HG03378 (cell line): ENCODE measurements around the gene RER1.

Source experiments
- ATAC-seq: cut with Tn5 transposase; IDR thresholded peaks from one replicate; pipeline ENCODE4 v1.9.1; 2021; ENCODE audit warnings: mild to moderate bottlenecking, moderate library complexity; ENCODE audit not compliant: unreplicated experiment

Gene RER1

GRCh38 chr1:2405588-2406295 lies 14.1 kb downstream of the RER1 start:
- no peak for ATAC-seq

DNA sequence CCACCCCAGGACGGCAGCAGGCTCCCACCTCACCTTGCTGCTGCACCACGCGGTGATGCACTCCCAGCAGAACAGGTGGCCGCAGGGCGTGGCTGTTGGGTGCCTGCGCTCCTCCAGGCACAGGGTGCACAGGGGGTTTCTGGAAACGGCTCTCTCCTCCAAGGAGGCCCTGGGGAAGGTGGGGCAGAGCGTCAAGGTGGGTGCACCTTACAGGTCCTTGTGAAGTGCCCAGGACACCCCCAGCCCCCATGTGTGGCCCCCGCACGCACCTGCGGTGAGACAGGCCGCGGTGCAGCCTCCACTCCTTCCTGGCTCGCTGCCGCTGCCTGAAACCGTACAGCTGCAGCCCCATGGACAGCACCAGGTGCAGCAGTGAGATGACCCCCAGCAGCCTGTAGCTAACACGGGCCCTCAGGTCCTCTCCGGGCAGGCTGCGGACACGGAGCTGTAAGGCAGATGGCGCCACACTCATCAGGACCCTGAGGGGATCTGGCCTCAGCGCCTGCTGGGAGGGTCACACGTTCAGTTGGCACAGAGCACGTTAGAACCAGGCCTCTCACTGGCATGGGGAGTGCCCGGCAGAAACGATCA lies 14.9 kb downstream of the RER1 start:
- ATAC-seq, result no peak

DNA sequence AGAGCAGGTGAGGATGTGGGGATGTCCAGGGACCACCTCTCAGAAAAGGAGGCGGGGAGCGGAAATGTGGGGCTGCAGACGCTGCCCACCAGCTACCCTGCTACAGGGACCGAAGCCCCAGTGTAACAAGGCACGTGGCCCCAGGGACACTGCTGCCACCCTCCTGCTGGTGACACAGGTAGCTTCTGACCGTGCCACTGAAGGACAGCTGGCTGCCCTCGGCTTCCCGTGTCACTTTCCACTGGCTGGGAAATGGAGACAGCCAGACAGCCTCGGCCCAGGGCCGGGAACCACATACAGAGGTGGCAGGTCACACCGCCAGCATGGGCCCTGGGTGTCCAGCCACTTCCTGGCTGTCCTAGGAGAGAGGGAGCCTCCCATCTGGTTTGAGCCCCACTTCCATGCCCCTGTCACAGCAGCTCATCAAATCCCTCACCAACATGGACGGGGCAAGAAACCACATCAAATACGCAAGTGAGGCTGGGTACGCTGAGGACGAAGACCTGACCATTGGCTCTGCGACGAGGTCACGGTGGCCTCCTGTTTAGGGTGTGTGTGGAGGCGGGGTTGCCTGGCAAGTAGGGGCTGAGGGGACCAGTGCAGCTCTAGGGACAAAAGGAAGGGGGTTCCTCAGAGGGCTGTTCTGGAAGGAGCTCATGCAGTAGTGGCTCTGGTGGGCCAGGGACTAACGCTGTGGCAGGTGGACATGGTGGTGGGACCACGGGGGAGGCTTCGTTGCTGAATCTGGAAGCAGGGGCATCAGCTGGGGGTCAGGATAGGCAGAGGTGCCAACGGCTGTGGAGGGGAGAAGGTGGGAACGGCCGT lies 15.7 kb downstream of the RER1 start:
- ATAC-seq, result no peak

- ATAC-seq, result no peak
Measured at GRCh38 chr1:2407991-2408275, 16.3 kb downstream of the RER1 start.

DNA sequence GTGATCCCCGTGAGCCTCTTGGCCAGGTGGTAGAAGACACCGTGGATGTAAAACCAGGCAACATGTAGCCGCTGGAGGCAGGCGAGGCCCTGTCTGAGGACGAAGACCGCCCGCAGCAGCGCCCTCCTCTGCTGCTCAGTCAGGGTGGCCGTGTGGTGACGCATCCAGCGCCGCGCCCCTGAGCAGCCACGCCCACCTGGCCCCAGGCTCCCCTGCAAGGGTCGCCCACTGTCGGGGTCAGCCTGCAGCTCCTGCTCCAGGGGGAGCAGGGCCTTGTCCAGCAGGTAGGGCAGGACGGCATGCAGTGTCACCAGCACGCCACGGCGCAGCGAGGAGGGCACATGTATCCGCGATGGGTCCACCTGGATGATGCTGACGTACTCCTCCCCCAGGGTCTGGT lies 16.8 kb downstream of the RER1 start:
- ATAC-seq, result no peak

DNA sequence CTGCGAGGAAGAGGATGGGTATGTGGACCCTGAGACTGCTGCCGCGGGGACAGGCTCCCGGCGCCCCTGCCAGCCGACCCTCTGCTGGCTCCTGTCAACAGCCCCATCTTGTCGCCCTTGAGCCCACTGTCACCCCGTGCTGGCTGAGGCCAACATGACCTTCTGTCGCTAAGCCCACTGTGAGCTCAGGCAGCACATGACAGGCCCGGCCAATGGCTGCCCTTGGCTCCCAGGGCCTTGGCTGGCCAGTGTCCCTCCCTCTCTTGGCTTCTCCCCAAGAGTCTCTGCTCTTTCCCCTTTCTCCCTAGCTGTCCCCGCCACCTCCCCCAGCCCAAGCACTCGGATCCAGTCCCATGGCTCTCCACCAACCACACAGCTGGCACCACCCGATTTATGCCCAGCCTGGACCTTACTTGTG lies 17.2 kb downstream of the RER1 start:
- ATAC-seq, result no peak

- ATAC-seq, result no peak
Measured at GRCh38 chr1:2409745-2410144, 18.1 kb downstream of the RER1 start.

DNA sequence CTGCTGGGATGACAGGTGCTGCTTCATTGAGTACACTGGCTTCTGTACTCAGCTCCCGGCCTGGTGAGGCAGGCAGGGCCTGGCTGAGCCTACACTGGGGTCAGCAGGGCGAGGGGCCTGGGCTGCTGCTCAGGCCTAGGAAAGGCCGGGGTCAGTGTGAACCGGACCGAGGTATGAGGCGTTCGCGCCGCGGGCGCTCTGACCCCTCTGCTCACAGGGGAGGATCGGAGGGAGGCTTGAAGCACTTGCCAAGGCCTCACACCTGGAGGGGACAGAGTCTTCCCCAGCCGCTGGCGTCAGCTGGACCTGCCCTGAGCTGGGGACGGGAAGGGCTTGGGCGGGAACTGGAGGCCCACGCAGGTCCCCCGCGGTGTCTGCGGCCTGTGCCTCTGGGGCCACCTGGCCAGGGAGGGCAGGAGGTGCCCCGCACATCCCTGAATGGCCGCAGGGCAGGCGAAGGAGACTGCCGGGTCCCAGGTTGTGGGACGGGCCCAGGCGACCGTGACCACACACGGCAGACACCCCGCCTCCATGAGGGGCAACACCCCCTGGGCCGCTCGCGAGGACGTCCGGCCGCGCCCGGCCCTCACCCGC lies 20.3 kb downstream of the RER1 start:
- ATAC-seq, result peak; percentile 14

DNA sequence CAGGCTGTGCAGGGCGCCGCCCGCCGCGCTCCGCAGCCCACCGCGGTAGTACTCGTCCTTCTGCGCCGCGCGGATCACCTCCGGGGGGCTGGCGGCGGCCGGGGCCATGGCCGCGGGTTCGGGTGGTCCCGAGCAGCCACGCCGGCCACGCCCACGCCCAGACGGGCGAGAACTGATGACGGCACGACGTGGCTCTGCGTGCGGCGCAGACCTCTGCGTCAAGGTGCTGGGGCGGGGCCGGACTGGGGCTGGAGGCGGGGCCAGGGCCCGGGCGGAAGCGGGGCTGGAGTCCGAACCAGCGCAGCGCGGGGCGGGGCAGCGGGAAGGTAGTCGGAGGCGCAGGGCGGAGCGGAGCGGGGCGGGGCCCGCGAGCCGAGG lies 20.7 kb downstream of the RER1 start, which contains the start of gene PEX10:
Gene PEX10 (minus strand): TSS at position 170 of the 378 bp plus-strand sequence. CDS start 62 bp downstream, at position 108.
- peak; percentile 56 for ATAC-seq

GRCh38 chr1:2412773-2413494 lies 21.3 kb downstream of the RER1 start:
- peak; percentile 8 for ATAC-seq

GRCh38 chr1:2413495-2414296 lies 22.1 kb downstream of the RER1 start:
- no peak for ATAC-seq

GRCh38 chr1:2414297-2414958 lies 22.8 kb downstream of the RER1 start:
- no peak for ATAC-seq

DNA sequence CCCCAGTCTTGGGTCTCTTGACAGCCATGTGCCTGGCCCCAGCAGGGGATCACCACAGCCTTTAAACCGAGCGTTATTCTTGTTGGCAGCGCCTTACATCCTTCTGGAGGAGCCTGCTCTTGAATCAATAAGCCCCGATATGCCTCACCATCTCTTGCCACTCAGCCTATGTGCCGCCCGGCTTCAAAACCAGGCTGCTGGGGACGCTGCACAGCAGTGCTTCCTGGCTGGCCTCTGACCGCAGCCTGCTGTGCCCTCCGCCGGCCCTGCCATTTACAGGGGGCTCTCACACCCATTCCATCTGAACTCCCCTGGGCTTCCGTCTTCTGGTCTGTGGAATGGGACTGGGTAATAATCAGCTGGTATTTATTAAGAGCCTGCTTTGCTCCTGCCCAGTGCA lies 23.7 kb downstream of the RER1 start:
- no peak for ATAC-seq

GRCh38 chr1:2415801-2416208 lies 24.2 kb downstream of the RER1 start:
- ATAC-seq, result no peak

DNA sequence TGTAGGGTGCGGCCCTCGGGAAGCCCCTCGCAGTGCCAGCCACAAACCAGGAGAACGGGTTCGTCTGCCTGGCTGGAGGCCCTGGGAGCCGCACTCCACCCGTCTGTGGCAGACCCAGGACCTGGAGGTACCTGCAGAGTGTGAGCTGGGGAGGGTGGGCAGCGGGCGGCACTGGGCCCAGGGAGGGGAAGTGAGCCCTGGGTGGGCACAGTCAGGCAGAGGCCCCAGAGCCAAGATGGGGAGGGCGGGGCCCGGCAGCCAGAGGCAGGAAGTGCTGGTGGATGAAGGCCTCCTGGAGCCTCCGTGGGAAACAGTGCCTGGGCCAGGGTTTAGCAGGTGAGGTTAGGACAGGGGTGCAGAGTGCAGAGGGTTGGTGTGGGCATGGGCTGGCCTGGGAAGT lies 24.8 kb downstream of the RER1 start:
- ATAC-seq, result no peak

DNA sequence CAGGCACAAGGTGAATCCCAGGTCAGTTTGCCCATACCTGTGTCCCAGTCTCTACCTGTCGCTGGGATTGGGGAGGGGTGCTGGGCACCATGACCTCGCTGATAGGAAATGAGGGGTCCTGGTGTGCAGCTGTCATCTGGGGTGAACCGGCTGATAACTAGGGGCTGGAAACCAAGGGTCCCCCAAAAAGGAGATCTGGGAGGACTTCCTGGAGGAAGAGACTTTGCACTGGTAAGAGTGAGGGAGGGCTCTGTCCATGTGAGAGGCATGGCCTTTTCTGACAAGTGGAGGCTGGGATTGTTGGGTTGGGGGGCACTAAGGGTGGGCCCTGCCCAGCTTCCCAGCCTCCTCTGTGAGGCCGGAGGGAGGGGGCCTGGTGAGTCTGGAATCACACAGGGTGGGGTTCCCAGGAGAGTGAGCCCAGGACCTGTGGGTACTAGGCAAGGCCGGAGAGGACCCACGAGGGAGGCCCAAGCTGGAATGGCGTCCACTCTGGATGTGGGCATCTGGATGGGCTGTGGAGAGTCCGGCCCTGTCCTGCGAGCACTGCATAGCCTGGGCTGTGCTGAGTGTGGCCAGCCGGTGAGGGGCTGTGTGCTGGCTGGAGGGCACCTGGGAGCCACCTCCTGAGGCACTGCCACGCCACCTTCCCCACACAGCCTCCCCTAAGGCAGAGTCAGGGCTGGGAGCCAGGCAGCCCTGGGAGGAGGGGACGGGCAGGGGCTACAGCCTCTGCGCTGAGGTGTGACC lies 25.6 kb downstream of the RER1 start:
- no peak for ATAC-seq

DNA sequence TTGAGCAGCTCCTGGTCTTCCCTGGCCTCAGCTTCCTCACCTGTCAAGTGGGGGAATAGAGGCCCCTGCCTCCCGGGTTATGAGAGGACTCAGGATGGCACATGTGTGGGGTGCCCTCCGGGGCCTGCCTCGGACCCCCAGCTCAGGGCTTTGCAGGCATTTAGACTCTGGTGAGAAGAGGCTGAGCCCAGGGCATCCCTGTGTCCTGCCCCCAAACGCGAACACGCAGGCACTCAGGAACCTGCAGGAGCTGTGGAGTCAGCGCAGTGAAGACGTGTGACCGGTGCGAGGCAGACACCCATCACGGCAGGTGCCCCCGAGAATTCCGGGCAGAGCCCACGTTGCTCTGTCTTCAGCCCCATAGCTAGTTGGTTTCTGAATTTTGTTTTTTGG lies 26.2 kb downstream of the RER1 start:
- ATAC-seq, result no peak

DNA sequence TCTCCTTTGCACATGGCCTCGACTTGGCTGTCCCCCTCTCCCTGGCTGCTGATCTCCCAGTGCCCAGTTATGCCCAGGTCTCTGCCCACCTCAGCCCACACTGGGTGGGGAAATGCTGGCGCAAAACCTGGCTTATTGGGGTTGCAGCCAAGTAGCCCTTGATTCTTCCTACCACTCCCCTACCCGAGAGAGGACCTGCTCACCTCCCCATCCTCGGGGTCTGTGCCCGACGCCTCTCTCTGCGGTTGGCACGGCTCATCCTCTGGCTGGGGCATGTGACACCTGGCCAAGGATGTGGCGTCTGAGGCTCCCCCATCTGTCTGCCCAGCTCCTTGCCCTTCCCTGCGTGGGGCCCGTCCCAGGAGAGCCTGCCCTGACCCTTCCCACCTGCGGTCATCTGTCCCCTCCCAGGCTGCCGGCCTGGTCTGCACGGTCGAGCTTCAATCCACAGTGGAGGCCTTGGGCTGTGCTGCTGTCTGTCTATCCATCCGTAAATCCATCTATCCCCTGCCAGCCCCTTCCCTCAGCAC lies 27.2 kb downstream of the RER1 start:
- no peak for ATAC-seq

- ATAC-seq, result no peak
Measured at GRCh38 chr1:2419416-2419815, 27.8 kb downstream of the RER1 start.
